Neutrophil (primary cell): Measurements from ENCODE around the gene ADGRL3.

Source experiments
- H3K27ac ChIP-seq: fragments of 200-600 bp; sonication (generic); 2 replicates; pipeline ENCODE4 v1.5.1; 2016; ENCODE audit warnings: mild to moderate bottlenecking, moderate library complexity
- H3K27me3 ChIP-seq: fragments of 200-600 bp; sonication (generic); 2 replicates; pipeline ENCODE4 v1.6.0; 2016; ENCODE audit warnings: mild to moderate bottlenecking
- H3K36me3 ChIP-seq: fragments of 200-600 bp; sonication (generic); 2 replicates; pipeline ENCODE4 v1.5.1; 2017
- H3K4me1 ChIP-seq, 2 experiments: fragments of 200-600 bp in 1 of 2; sonication (generic) in 1 of 2; 1 replicate in 1 of 2; 2 replicates in 1 of 2; pipeline versions ENCODE4 v1.5.1 to v1.6.1; 2013 to 2016; ENCODE audit warnings: low read depth in 1 of 2, low read length in 1 of 2, mild to moderate bottlenecking in 1 of 2, moderate library complexity in 1 of 2; ENCODE audit not compliant: control insufficient read depth in 1 of 2, insufficient read depth in 1 of 2
- H3K4me3 ChIP-seq, 2 experiments: fragments of 200-600 bp in 1 of 2; sonication (generic) in 1 of 2; 1 replicate in 1 of 2; 2 replicates in 1 of 2; pipeline ENCODE4 v1.5.1; 2013 to 2016; ENCODE audit warnings: low read depth in 1 of 2, low read length in 1 of 2, mild to moderate bottlenecking in 1 of 2, moderate library complexity in 1 of 2
- H3K9me3 ChIP-seq: fragments of 200-600 bp; sonication (generic); 2 replicates; pipeline ENCODE4 v1.5.1; 2016
- CTCF ChIP-seq: fragments of 200-600 bp; sonication (generic); IDR thresholded peaks from 2 replicates; pipeline ENCODE4 v1.5.1; 2016; ENCODE audit warnings: antibody characterized with exemption

Gene ADGRL3

DNA sequence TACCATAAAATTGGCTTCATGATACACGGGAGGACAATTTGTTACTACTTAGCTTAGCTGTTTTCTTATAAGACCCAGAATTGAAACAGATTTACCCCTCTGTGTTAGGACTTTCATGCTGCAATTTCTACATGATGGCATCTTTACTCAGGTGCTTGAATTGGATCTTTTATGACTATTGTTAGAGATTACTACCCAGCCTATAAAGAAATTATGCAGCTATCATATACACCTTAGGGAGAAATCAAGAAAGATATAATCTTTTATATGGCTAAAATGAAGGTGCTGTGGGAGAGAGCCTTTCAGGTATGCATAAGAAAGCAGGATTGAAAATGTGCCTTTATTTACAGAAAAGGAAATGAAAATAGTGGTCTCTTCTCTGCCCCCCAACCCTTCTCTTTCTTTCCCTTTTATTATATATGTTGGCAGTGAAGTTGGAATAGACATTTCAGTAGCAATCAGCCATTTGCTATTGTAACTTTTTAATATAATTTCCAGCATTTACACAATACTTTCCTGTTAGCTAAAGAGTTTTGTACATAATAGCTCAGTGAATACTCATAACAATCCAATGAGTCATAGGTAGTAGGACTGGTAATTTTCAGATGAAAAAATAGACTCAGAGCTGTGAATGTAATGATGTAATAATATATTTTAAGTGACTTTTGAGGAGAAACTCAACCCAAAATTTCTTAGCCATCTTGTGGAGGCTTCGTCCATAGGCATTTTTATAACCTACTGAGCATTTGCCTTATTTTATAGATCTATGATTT lies 311.8 kb downstream of the ADGRL3 start:
- H3K36me3 ChIP-seq, result no peaks in the 10 kb centered on the region
- H3K27ac ChIP-seq, result no peak overlapping the region

GRCh38 chr4:61514991-61515390 lies 314.9 kb downstream of the ADGRL3 start:
- Histone ChIP-seq H3K36me3 (no peaks in the 10 kb centered on the region), H3K27ac (no peak overlapping the region), H3K4me1 (no peaks in the 10 kb centered on the region), H3K4me3 (no peak overlapping the region), H3K27me3 (peaks cover 5% of the 10 kb centered on the region), H3K9me3 (no peaks in the 10 kb centered on the region)
- TF ChIP-seq CTCF, result no peak

More for the DNA sequence above, 311.8 kb downstream of the ADGRL3 start:
- Histone ChIP-seq H3K4me3 (no peak overlapping the region), H3K9me3 (no peaks in the 10 kb centered on the region), H3K4me1 (no peaks in the 10 kb centered on the region), H3K27me3 (no peaks in the 10 kb centered on the region)
- no peak for TF ChIP-seq CTCF

- Histone ChIP-seq H3K27ac (no peak overlapping the region), H3K9me3 (no peaks in the 10 kb centered on the region), H3K36me3 (no peaks in the 10 kb centered on the region), H3K4me1 (no peaks in the 10 kb centered on the region), H3K4me3 (no peak overlapping the region), H3K27me3 (peaks cover 5% of the 10 kb centered on the region)
- TF ChIP-seq CTCF, result no peak
Observed at GRCh38 chr4:61517144-61517543, 317.0 kb downstream of the ADGRL3 start.

DNA sequence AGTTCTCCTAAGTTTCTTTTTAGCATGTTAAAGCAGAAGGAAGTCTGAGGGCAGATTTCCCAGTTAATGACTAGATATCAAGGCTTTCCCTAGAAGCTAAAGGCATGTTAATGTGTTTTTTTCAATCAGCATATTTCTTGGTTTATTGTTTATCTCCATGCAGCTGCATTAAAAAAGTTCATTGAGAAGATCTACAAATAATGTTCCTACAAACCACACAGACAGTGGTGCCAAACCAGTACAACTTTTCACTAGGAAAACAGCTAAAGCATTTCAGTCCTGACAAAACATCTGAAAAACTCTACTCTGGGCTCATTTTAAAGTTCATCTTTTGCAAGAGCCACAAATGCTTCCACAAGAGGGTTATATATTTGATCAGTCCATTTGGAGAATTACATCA lies 320.0 kb downstream of the ADGRL3 start:
- TF ChIP-seq CTCF, result no peak
- H3K27me3 ChIP-seq, result peaks cover 5% of the 10 kb centered on the region
- no peaks in the 10 kb centered on the region for H3K9me3 ChIP-seq
- H3K4me1 ChIP-seq, result no peaks in the 10 kb centered on the region
- no peak overlapping the region for H3K27ac ChIP-seq
- no peaks in the 10 kb centered on the region for H3K36me3 ChIP-seq
- no peak overlapping the region for H3K4me3 ChIP-seq

- H3K27me3 ChIP-seq, result peaks cover 5% of the 10 kb centered on the region
- TF ChIP-seq CTCF, result no peak
- no peaks in the 10 kb centered on the region for H3K9me3 ChIP-seq
- no peaks in the 10 kb centered on the region for H3K36me3 ChIP-seq
- no peaks in the 10 kb centered on the region for H3K4me1 ChIP-seq
- no peak overlapping the region for H3K27ac ChIP-seq
- H3K4me3 ChIP-seq, result no peak overlapping the region
Observed at GRCh38 chr4:61520681-61521160, 320.6 kb downstream of the ADGRL3 start.
